WERI-Rb-1 (cell line): ENCODE results near the gene HDAC4.

Source experiments
- DNase-seq: peaks from one replicate; pipeline ENCODE4 v3.0.0-alpha.2; 2020
- H3K27ac ChIP-seq: fragments of 250-450 bp; sonication (Bioruptor Pico); 2 replicates; pipeline ENCODE4 v1.5.1; 2020; ENCODE audit warnings: mild to moderate bottlenecking, moderate library complexity
- H3K27me3 ChIP-seq: fragments of 250-450 bp; sonication (Bioruptor Pico); 2 replicates; pipeline ENCODE4 v1.5.1; 2021; ENCODE audit warnings: mild to moderate bottlenecking, low read depth, moderate library complexity; ENCODE audit not compliant: insufficient read depth, severe bottlenecking
- H3K36me3 ChIP-seq: fragments of 250-450 bp; sonication (Bioruptor Pico); 2 replicates; pipeline ENCODE4 v1.5.1; 2020; ENCODE audit warnings: mild to moderate bottlenecking, moderate library complexity
- H3K4me3 ChIP-seq: 2 replicates; pipeline ENCODE4 v1.5.1; 2011; ENCODE audit warnings: low read depth, mild to moderate bottlenecking, control low read depth, low read length
- H3K9me3 ChIP-seq: fragments of 250-450 bp; sonication (Bioruptor Pico); 2 replicates; pipeline ENCODE4 v1.5.1; 2021; ENCODE audit warnings: mild to moderate bottlenecking, moderate library complexity; ENCODE audit not compliant: severe bottlenecking
- TF ChIP-seq, protein P1 (sequence below): IDR thresholded peaks from 2 replicates; pipeline ENCODE4 v1.5.1; 2011; ENCODE audit warnings: low read depth, mild to moderate bottlenecking, control low read depth, inconsistent platforms, low read length

HDAC4 gene

DNA sequence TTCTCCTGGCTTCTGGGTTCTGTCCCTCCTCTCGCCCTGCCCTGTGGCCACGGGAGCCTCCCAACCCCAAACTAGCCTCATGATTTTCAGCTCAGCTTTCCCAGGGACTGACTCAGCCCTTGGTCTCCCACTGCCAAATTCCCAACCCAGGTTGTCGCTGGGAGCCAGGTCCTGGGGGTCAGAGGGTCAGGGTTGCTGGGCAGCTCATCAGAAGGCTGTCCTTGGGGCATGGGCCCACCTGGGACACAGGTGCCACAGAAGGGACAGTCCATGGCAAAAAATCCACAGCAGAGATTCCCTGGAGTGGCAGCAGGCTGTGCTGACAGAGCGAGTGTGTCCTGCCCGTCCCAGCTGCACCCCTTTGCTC lies 372.6 kb downstream of the HDAC4 start:
- H3K36me3 ChIP-seq = no peaks in the 10 kb centered on the region
- TF ChIP-seq, protein P1, sequence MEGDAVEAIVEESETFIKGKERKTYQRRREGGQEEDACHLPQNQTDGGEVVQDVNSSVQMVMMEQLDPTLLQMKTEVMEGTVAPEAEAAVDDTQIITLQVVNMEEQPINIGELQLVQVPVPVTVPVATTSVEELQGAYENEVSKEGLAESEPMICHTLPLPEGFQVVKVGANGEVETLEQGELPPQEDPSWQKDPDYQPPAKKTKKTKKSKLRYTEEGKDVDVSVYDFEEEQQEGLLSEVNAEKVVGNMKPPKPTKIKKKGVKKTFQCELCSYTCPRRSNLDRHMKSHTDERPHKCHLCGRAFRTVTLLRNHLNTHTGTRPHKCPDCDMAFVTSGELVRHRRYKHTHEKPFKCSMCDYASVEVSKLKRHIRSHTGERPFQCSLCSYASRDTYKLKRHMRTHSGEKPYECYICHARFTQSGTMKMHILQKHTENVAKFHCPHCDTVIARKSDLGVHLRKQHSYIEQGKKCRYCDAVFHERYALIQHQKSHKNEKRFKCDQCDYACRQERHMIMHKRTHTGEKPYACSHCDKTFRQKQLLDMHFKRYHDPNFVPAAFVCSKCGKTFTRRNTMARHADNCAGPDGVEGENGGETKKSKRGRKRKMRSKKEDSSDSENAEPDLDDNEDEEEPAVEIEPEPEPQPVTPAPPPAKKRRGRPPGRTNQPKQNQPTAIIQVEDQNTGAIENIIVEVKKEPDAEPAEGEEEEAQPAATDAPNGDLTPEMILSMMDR = no peak
- H3K4me3 ChIP-seq = no peak overlapping the region
- H3K9me3 ChIP-seq = no peaks in the 10 kb centered on the region
- H3K27me3 ChIP-seq = peaks cover 92% of the 10 kb centered on the region
- H3K27ac ChIP-seq = no peak overlapping the region
- DNase-seq = no peak

DNA sequence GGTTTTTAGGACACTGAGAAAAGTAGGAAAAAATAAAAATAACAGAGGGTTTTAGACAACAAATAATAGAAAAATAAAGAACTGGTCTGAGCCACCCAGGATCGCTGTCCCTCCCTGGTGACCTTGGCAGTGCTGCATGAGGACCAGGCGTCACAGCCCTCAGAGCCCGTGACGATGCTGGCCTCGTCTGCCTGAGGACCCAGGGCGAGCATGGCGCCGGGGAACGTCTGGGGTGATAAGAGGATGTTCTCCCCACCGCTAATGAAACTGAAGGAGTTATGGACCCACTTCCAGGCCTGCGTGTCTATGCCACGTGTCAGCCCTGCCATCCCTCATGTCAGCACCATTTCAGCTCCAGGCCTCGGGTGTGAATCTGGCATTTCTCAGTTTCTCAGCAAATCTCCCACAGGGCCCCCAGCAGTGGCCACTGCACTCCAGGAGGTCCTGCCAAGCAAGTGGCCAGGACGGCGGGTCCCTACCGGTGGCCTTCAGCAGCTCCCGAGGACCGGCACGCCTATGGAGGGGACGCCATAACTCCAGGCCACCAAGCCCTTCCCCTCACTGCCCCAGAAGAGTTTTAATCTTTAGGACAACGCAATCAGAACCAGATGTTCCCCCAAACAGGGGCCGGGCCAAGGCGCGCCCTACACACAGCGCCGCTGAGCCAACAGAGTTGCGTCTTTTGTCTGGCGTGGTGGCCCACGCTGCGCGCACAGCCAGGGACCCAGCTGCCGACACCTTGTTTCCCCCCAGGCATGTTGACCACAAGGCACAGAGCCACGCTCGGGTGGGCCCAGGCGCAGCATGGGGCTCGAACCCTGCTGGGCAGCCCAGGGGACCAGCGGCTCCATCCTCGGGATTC lies 373.2 kb downstream of the HDAC4 start:
- peaks cover 94% of the 10 kb centered on the region for H3K27me3 ChIP-seq
- DNase-seq = no peak
- H3K27ac ChIP-seq = no peak overlapping the region
- no peaks in the 10 kb centered on the region for H3K36me3 ChIP-seq
- no peak overlapping the region for H3K4me3 ChIP-seq
- no peaks in the 10 kb centered on the region for H3K9me3 ChIP-seq
- TF ChIP-seq, protein P1 = no peak

DNA sequence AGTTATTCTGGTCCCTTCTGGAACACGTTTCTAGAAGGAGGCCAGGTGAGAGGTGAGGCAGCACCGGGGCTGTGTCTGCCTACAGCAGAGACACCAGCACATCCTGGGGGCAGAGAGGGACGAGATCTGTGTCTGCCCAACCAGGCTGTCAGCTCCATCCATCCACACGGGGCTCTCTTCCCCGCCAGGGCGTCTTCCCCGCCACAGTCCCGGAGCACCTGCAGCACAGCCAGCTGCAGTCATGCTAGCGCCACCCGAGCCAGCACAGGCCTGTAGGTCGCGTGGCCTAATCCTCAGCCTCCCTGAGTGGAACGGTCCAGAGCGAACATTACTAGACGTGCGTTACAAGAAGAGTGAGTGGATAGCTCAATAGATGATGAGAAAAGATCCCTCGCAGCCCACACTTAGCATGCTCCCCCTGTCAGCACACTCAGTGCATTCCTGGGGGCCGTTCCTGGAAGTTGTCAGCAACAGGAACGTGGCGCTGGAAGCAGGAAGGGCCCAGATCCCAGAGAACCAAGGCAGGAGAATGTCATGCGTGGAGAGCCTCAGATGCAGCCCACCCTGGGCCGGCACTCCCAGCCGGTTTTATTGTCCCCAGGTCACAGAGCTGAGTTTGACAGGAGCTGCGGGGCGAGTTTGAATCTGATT lies 374.0 kb downstream of the HDAC4 start:
- Histone ChIP-seq H3K27ac (no peak overlapping the region), H3K9me3 (no peaks in the 10 kb centered on the region), H3K36me3 (no peaks in the 10 kb centered on the region), H3K4me3 (no peak overlapping the region), H3K27me3 (peaks cover 96% of the 10 kb centered on the region)
- peak; percentile 20 for DNase-seq
- TF ChIP-seq, protein P1 = no peak

DNA sequence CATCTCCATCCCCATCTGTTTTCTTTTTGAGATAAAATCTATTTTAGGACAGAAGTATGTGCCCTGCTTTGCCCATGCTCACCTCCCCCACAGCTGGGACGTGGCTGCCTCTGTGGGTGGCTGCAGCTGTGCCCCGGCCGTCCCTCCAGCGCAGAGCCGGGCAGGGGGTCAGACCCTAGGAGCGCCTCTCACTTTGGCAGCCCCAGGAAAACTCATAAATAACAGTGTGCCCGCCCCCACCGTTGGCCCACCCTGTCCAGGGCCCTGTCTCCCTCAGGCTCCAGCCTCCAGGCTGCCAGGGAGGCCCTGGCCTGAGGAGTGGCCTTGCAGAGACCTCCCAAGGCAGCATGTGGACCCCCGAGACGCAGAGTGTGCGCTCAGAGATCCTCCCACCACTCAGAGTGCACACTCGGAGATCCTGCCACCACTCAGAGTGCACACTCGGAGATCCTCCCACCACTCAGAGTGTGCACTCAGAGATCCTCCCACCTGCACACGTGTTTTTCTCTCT lies 374.8 kb downstream of the HDAC4 start:
- H3K9me3 ChIP-seq = no peaks in the 10 kb centered on the region
- H3K4me3 ChIP-seq = no peak overlapping the region
- no peaks in the 10 kb centered on the region for H3K36me3 ChIP-seq
- no peak for DNase-seq
- TF ChIP-seq, protein P1 = no peak
- peaks cover 96% of the 10 kb centered on the region for H3K27me3 ChIP-seq
- H3K27ac ChIP-seq = no peak overlapping the region

DNA sequence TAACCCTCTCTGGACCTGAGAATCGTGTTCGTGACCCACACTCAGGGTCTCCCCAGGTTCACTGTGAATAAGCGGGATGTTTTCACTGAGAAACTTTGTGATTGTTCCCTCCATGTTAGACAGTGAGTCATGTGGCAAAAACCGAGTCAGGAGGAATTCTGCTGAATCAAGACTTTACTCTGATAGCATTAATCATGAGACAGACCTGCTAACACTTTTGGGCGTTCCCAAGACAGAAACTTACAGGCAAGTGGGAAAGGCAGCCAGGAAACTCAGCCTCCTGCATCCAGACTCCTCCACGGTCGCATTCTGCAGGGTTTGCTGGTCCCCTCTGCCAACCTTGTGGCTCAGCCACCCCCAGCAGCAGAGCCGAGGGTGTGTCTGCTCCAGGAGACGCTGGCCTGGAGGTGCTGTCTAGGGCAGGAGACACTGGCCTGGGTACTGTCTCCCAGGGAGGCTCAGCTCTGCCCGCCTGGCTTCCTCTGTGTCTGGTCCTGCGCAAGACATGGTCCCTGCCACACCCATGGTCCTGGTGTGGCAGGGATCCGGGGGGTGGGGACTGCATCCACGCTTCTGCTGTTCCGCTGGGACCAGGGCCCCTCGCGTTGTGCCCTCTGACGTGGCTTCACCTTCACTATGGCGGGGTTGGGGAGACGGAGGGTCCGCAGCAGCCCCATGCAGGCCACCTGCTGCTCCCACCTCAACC lies 375.6 kb downstream of the HDAC4 start:
- Histone ChIP-seq H3K4me3 (no peak overlapping the region), H3K36me3 (no peaks in the 10 kb centered on the region), H3K27ac (no peak overlapping the region), H3K27me3 (peaks cover 96% of the 10 kb centered on the region), H3K9me3 (no peaks in the 10 kb centered on the region)
- no peak for DNase-seq
- TF ChIP-seq, protein P1 = no peak
